ENCODE results near the gene DUSP15. TPM values are rescaled to one million over a fixed set of nuclear protein-coding genes. Genes with fewer than 3 reads are reported as not detected.

DUSP15 gene
- total and polyA plus RNA-seq, 2 of the 8 experiments (the other 6 are each of a cell fraction or from before 2014, with no cell fraction given): 0.91 to 3.2 TPM

- Histone ChIP-seq H3K27ac (ENCODE audit: low read depth, low read length) (no peak overlapping the region), H3K79me1 (ENCODE audit: low read depth, low read length) (no peaks in the 10 kb centered on the region), H3K4me3 (ENCODE audit: extremely low read depth in 1 of 4, insufficient read depth in 2 of 4, low read depth in 3 of 4, low read length in 4 of 4) (no peak overlapping the region), H2AK5ac (ENCODE audit: low read depth, low read length) (no peak overlapping the region), H3K9me3 (ENCODE audit: insufficient read depth in 2 of 2, low read depth in 1 of 2, low read length in 1 of 2) (no peaks in the 10 kb centered on the region), H4K91ac (replicated peaks; ENCODE audit: insufficient read length, low read length) (no peak overlapping the region), H2BK12ac (ENCODE audit: low read depth, low read length) (no peak overlapping the region), H2BK15ac (ENCODE audit: low read length) (no peak overlapping the region), H2BK20ac (ENCODE audit: low read length) (no peak overlapping the region), H3K23ac (ENCODE audit: insufficient read length) (no peak overlapping the region), H2BK120ac (replicated peaks; ENCODE audit: low read depth, low read length) (no peak overlapping the region), H2AFZ (ENCODE audit: low read length) (no peak overlapping the region), H4K20me1 (replicated peaks in 1 of 2; ENCODE audit: control insufficient read depth in 1 of 2, insufficient read depth in 2 of 2, low read length in 2 of 2) (no peaks in the 10 kb centered on the region), H3K14ac (ENCODE audit: insufficient read length) (no peak overlapping the region), H3K4me2 (ENCODE audit: insufficient read depth in 1 of 2, low read depth in 2 of 2, low read length in 2 of 2) (no peak overlapping the region), H3K79me2 (ENCODE audit: control insufficient read depth in 1 of 2, insufficient read depth in 2 of 2, low read length in 2 of 2) (no peaks in the 10 kb centered on the region), H4K5ac (ENCODE audit: insufficient read length, low read depth, low read length) (no peak overlapping the region), H2BK5ac (ENCODE audit: low read depth, low read length) (no peak overlapping the region), H3K4ac (replicated peaks; ENCODE audit: insufficient read length, low read depth, low read length) (no peak overlapping the region), H3K27me3 (replicated peaks in 1 of 4; ENCODE audit: control insufficient read depth in 3 of 4, extremely low read depth in 1 of 4, insufficient read depth in 3 of 4, low read length in 3 of 4) (peaks cover 0 to 2% (median 0%) of the 10 kb centered on the region in 4 experiments; a peak in 2 of 7 replicates), H3K4me1 (replicated peaks in 1 of 4; ENCODE audit: control insufficient read depth in 3 of 4, insufficient read depth in 4 of 4, low read length in 3 of 4) (no peaks in the 10 kb centered on the region), H3K56ac (replicated peaks; ENCODE audit: insufficient read length, low read depth, low read length) (no peak overlapping the region), H3K18ac (ENCODE audit: extremely low read depth, low read length) (no peak overlapping the region), H4K8ac (ENCODE audit: extremely low read depth, insufficient read depth, low read length) (no peak overlapping the region), H3K36me3 (ENCODE audit: control insufficient read depth in 2 of 4, insufficient read depth in 4 of 4, low read length in 3 of 4) (no peaks in the 10 kb centered on the region), H3K9ac (replicated peaks in 1 of 4; ENCODE audit: extremely low read depth in 1 of 4, low read depth in 3 of 4, low read length in 3 of 4) (no peak overlapping the region), H3K23me2 (ENCODE audit: low read depth, low read length) (no peaks in the 10 kb centered on the region)
- ChIA-PET CTCF (ENCODE audit: partially characterized antibody) (interaction anchor here (0.7 to 2.2 kb wide), 2 partner anchors 55 to 289 kb away, joined by 3 to 8 read pairs; partner anchors contain the start of gene PDRG1), POLR2A (ENCODE audit: partially characterized antibody) (no interaction called here)
- DNase-seq (ENCODE audit: low read depth in 1 of 2, low spot score in 2 of 2) (no peak), FAIRE-seq (no peak)
- 94% methylated on average over 9 of the region's 9 CpGs; no CpG with 5 or more reads in 1 of the 2 experiments for WGBS, 2 experiments (ENCODE audit: extremely low coverage in 1 of 2, insufficient coverage in 1 of 2, insufficient read length in 1 of 2, insufficient replicate concordance in 2 of 2, low coverage in 1 of 2, low lambda C conversion rate in 2 of 2, missing lambda C conversion rate in 1 of 2)
- no peak for TF ChIP-seq CTBP2 (IDR thresholded peaks at IDR 0.05; ENCODE audit: borderline replicate concordance, insufficient read depth, insufficient read length, low read length)
- TF ChIP-seq TAF7 (optimal IDR thresholded peaks at IDR 0.05; ENCODE audit: borderline replicate concordance, low read depth, low read length): no peak
Measured at GRCh38 chr20:31896049-31896448, 25.7 kb upstream of the DUSP15 start.

All from H1 (cell line).